OCI-LY1 (cell line): ENCODE data around the gene MYLK2.

Experiments
- H2AFZ ChIP-seq: fragments of 200-600 bp; sonication (generic), shearing (Covaris generic); 2 replicates; pipeline ENCODE4 v1.6.0; 2014; ENCODE audit warnings: antibody characterized with exemption, mild to moderate bottlenecking, low read length
- H3F3A ChIP-seq: fragments of 200-600 bp; sonication (generic), shearing (Covaris generic); 2 replicates; pipeline ENCODE4 v1.6.0; 2014; ENCODE audit warnings: mild to moderate bottlenecking, antibody characterized with exemption, low read length, moderate library complexity; ENCODE audit not compliant: insufficient read depth
- H3K27ac ChIP-seq: fragments of 200-600 bp; sonication (generic); 2 replicates; pipeline ENCODE4 v1.5.1; 2014; ENCODE audit warnings: low read length, mixed run types, mild to moderate bottlenecking, low read depth; ENCODE audit not compliant: poor library complexity, severe bottlenecking
- H3K27me3 ChIP-seq: fragments of 200-600 bp; sonication (generic); 2 replicates; pipeline ENCODE4 v1.6.0; 2014; ENCODE audit warnings: antibody characterized with exemption, mild to moderate bottlenecking, low read length, moderate library complexity; ENCODE audit not compliant: insufficient read depth
- H3K36me3 ChIP-seq: fragments of 200-600 bp; sonication (generic); 2 replicates; pipeline ENCODE4 v1.6.1; 2014; ENCODE audit warnings: mild to moderate bottlenecking, antibody characterized with exemption, low read length, moderate library complexity, mixed read lengths; ENCODE audit not compliant: insufficient read depth
- H3K4me1 ChIP-seq: fragments of 200-600 bp; sonication (generic); 2 replicates; pipeline ENCODE4 v1.5.1; 2014; ENCODE audit warnings: mild to moderate bottlenecking, low read length, moderate library complexity; ENCODE audit not compliant: insufficient read depth, severe bottlenecking
- H3K4me2 ChIP-seq: fragments of 200-600 bp; sonication (generic), shearing (Covaris generic); 2 replicates; pipeline ENCODE4 v1.6.1; 2014; ENCODE audit warnings: low read length
- H3K4me3 ChIP-seq: fragments of 200-600 bp; sonication (generic); 2 replicates; pipeline ENCODE4 v1.5.1; 2014; ENCODE audit warnings: low read length, low read depth, mild to moderate bottlenecking, mixed read lengths; ENCODE audit not compliant: poor library complexity, severe bottlenecking
- H3K79me2 ChIP-seq: fragments of 200-600 bp; shearing (Covaris generic); 2 replicates; pipeline ENCODE4 v1.6.1; 2016; ENCODE audit warnings: mixed run types, low read length, mixed read lengths; ENCODE audit not compliant: insufficient read depth
- H3K9ac ChIP-seq: fragments of 200-600 bp; sonication (generic), shearing (Covaris generic); 2 replicates; pipeline ENCODE4 v1.6.1; 2014; ENCODE audit warnings: mild to moderate bottlenecking, low read length, mixed read lengths
- H3K9me2 ChIP-seq: fragments of 200-600 bp; sonication (generic), shearing (Covaris generic); 2 replicates; pipeline ENCODE4 v1.6.1; 2014; ENCODE audit warnings: low read depth, mild to moderate bottlenecking, low read length, mixed read lengths
- H3K9me3 ChIP-seq: fragments of 200-600 bp; shearing (Covaris generic); 2 replicates; pipeline ENCODE4 v1.6.1; 2014; ENCODE audit warnings: low read length, mixed read lengths
- H4K20me1 ChIP-seq: fragments of 200-600 bp; sonication (generic), shearing (Covaris generic); 2 replicates; pipeline ENCODE4 v1.6.0; 2016; ENCODE audit warnings: mild to moderate bottlenecking, low read length; ENCODE audit not compliant: insufficient read depth
- EZH2 ChIP-seq: fragments of 200-600 bp; sonication (generic), shearing (Covaris generic); IDR thresholded peaks from 2 replicates; pipeline ENCODE4 v1.8.0; 2017; ENCODE audit warnings: borderline replicate concordance, mixed run types, mild to moderate bottlenecking, antibody characterized with exemption, low read length, moderate library complexity, mixed read lengths
- TF ChIP-seq, protein P1 (sequence below): fragments of 200-600 bp; sonication (generic), shearing (Covaris generic); IDR thresholded peaks from 2 replicates; pipeline ENCODE4 v1.5.1; 2017; ENCODE audit warnings: mild to moderate bottlenecking, antibody characterized with exemption, low read length, moderate library complexity, mixed read lengths

The MYLK2 gene

DNA sequence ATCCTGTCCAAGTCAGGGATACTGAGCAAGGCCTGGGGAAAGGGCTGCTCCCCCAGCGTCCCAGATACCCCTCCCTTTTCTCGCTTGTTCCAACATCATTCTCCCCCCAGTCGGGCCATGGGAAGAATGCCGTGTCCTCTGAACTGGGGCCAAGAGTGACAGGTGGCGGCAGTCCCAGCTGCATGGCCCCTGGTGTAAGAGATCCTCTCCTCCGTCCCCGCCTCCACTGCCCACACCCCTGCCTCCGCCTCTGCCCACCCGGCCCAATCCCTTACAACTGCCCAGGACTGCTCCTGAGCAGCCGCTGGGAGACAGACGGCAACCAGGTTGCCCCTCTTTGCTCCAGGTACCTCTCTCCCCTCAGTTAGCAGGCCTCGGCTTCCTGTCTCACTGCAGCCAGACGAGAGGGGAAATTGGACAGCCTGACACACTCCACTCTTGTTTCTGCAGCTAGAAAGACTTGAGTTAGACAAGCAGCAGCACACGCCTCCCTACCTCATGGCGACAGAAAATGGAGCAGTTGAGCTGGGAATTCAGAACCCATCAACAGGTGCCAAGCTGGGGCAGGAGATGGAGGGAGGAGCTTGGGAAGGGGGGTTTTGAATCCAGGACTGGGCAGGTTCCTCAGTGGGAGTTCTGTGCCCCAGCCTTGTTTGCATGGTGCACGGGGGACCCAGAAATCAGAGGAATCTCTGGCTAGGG is at the start of gene MYLK2:
TSS of gene MYLK2 (plus strand) at position 274 of the 702 bp plus-strand sequence. CDS start at position 499, 225 bp downstream.
- Histone ChIP-seq H3K4me3 (no peak within 1 kb of the TSS), H3K79me2 (no peaks in the 10 kb centered on the region), H3K4me1 (no peaks in the 10 kb centered on the region), H3K9me2 (no peaks in the 10 kb centered on the region), H3K27ac (no peak within 1 kb of the TSS), H4K20me1 (no peaks in the 10 kb centered on the region), H3K36me3 (no peaks in the 10 kb centered on the region), H3K9me3 (no peaks in the 10 kb centered on the region), H3K27me3 (no peaks in the 10 kb centered on the region), H3K9ac (no peak within 1 kb of the TSS), H3F3A (no peaks in the 10 kb centered on the region), H3K4me2 (no peak within 1 kb of the TSS), H2AFZ (no peak within 1 kb of the TSS)
- TF ChIP-seq EZH2 = no peak
- TF ChIP-seq, protein P1, sequence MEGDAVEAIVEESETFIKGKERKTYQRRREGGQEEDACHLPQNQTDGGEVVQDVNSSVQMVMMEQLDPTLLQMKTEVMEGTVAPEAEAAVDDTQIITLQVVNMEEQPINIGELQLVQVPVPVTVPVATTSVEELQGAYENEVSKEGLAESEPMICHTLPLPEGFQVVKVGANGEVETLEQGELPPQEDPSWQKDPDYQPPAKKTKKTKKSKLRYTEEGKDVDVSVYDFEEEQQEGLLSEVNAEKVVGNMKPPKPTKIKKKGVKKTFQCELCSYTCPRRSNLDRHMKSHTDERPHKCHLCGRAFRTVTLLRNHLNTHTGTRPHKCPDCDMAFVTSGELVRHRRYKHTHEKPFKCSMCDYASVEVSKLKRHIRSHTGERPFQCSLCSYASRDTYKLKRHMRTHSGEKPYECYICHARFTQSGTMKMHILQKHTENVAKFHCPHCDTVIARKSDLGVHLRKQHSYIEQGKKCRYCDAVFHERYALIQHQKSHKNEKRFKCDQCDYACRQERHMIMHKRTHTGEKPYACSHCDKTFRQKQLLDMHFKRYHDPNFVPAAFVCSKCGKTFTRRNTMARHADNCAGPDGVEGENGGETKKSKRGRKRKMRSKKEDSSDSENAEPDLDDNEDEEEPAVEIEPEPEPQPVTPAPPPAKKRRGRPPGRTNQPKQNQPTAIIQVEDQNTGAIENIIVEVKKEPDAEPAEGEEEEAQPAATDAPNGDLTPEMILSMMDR = no peak

DNA sequence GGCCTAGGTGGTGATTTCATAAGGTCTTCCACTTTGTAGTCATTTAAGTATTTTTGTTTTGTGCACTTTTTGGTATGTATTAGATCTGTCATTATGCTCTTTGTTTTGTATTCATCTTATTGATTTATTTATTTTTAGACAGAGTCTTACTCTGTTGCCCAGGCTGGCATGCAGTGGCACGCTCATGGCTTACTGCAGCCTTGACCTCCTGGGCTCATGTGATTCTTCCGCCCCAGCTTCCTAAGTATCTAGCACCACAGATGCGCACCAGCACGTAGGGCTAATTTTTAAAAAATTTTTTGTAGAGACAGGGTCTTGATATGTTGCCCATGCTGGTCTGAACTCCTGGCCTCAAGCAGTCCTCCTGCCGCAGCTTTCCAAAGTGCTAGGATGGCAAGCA is 49.5 kb upstream of the MYLK2 start:
- H3K9me2 ChIP-seq = no peaks in the 10 kb centered on the region
- TF ChIP-seq, protein P1 = no peak
- no peak for TF ChIP-seq EZH2
- peaks cover 93% of the 10 kb centered on the region for H3K36me3 ChIP-seq
- H3K9me3 ChIP-seq = no peaks in the 10 kb centered on the region
- no peaks in the 10 kb centered on the region for H3K4me1 ChIP-seq
- no peaks in the 10 kb centered on the region for H3F3A ChIP-seq
- H3K79me2 ChIP-seq = peaks cover 7% of the 10 kb centered on the region; the same call in 1 of the 2 replicates
- no peaks in the 10 kb centered on the region for H3K27me3 ChIP-seq
- no peaks in the 10 kb centered on the region for H4K20me1 ChIP-seq
- H2AFZ ChIP-seq = no peak overlapping the region
- no peak overlapping the region for H3K9ac ChIP-seq
- H3K4me3 ChIP-seq = no peak overlapping the region
- no peak overlapping the region for H3K27ac ChIP-seq
- H3K4me2 ChIP-seq = no peak overlapping the region

DNA sequence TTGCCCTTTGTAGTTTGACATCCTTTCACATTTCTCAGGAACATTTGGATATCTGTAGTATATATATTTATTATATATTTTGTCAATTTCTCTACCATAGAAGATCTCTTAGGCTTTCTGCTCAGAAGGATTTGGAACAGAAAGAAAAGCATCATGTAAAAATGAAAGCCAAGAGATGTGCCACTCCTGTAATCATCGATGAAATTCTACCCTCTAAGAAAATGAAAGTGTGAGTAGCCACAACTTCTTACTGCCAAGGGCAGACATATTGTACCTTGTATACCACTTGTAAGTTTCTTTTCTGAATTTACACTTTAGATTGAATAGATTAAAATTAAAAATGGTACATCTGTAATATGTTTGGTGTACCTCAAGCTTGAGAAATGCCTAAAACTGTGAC is 48.9 kb upstream of the MYLK2 start:
- Histone ChIP-seq H2AFZ (no peak overlapping the region), H3K4me2 (no peak overlapping the region), H3K9me3 (no peaks in the 10 kb centered on the region), H3K4me3 (no peak overlapping the region), H3K4me1 (no peaks in the 10 kb centered on the region), H3F3A (no peaks in the 10 kb centered on the region), H3K79me2 (peaks cover 7% of the 10 kb centered on the region; the same call in 1 of the 2 replicates), H4K20me1 (no peaks in the 10 kb centered on the region), H3K27ac (no peak overlapping the region), H3K27me3 (no peaks in the 10 kb centered on the region), H3K9ac (no peak overlapping the region), H3K36me3 (peaks cover 91% of the 10 kb centered on the region), H3K9me2 (no peaks in the 10 kb centered on the region)
- TF ChIP-seq, protein P1 = no peak
- TF ChIP-seq EZH2 = no peak
